Left lung (tissue), 10 donors: ENCODE results near the gene XYLB. TPM values are rescaled to one million over a fixed set of nuclear protein-coding genes. Genes with fewer than 3 reads are reported as not detected.
"Not testable (repeated sequence)": the region's sequence is repeated elsewhere in the genome, so short reads cannot be mapped to it uniquely, and the experiment has no call there.

Source experiments
- ATAC-seq: fragments of 200-7000 bp; cut with Tn5 transposase; one replicate; pipeline ENCODE4 v1.9.1; 2020; ENCODE audit warnings: moderate library complexity
- DNase-seq, 4 donors: peaks; one replicate each; pipeline ENCODE4 v3.0.0-alpha.2; 2013 to 2020
- H3K27ac ChIP-seq, 2 donors: fragments of 200-600 bp; sonication (generic) in 1 of 2; one replicate each; pipeline versions ENCODE4 v1.5.0 to v1.8.0; 2020 to 2021
- H3K27me3 ChIP-seq, 2 donors: fragments of 200-600 bp; sonication (generic) in 1 of 2; one replicate each; pipeline versions ENCODE4 v1.5.0 to v1.8.0; 2020 to 2021
- H3K36me3 ChIP-seq, 2 donors: fragments of 200-600 bp; sonication (generic) in 1 of 2; one replicate each; pipeline versions ENCODE4 v1.5.0 to v1.8.0; 2020 to 2021
- H3K4me1 ChIP-seq, 2 donors: fragments of 200-600 bp; one replicate each; pipeline ENCODE4 v1.8.0; 2021
- H3K4me3 ChIP-seq, 2 donors: fragments of 200-600 bp; sonication (generic) in 1 of 2; one replicate each; pipeline versions ENCODE4 v1.5.0 to v1.8.0; 2020 to 2021; ENCODE audit warnings: mild to moderate bottlenecking in 1 of 2
- H3K9me3 ChIP-seq, 2 donors: fragments of 200-600 bp; sonication (generic) in 1 of 2; one replicate each; pipeline versions ENCODE4 v1.5.0 to v1.8.0; 2020 to 2021
- CTCF ChIP-seq, 2 donors: fragments of 200-600 bp; sonication (generic) in 1 of 2; IDR thresholded peaks; one replicate each; pipeline versions ENCODE4 v1.5.0 to v1.8.0; 2021; ENCODE audit warnings: antibody characterized with exemption in 2 of 2
- intact Hi-C, 2 donors: fragments of 100-400 bp; cut with DNase I; formaldehyde crosslinking; loops; one replicate each; pipeline versions ENCODE4 v1.11.2 to v1.14.2; 2022
- polyA plus RNA-seq, 6 donors: library from polyadenylated mRNA; unstranded; fragments of 120-200 nt; gene quantifications; one replicate each; pipeline ENCODE4 v1.2.1, GENCODE V29; 2013; ENCODE audit not compliant: insufficient read length in 6 of 6
- total RNA-seq, 2 donors: library from RNA; stranded (reverse); fragmentation: NEBNext Ultra II Directional; extraction: Animal tissue kit (Norgen Biotek cat#: 25700); gene quantifications; one replicate each; pipeline ENCODE4 v1.2.1, GENCODE V29; 2021
- donor health status: DM: no; HTN: yes; CAD: no.
- donor health status: DM: no; HTN: no; CAD: no.

XYLB gene
- total and polyA plus RNA-seq, 8 donors = 5.1 to 8.7 (median 7.3) TPM

- Histone ChIP-seq H3K27ac (no peak overlapping the region), H3K4me1 (no peaks in the 10 kb centered on the region), H3K36me3 (no peaks in the 10 kb centered on the region), H3K9me3 (peaks cover 0 to 3% of the 10 kb centered on the region in 2 donors), H3K4me3 (no peak overlapping the region), H3K27me3 (no peaks in the 10 kb centered on the region)
- no peak for DNase-seq
- intact Hi-C loops = no loop called here
- ATAC-seq = no peak
- TF ChIP-seq CTCF (IDR thresholded peaks at IDR 0.05) = no peak
These were observed 30.0 kb upstream of the XYLB start for GRCh38 chr3:38316356-38317191.

GRCh38 chr3:38317192-38317759 is 29.3 kb upstream of the XYLB start:
- DNase-seq (no peak), ATAC-seq (no peak)
- H3K4me1 ChIP-seq = no peaks in the 10 kb centered on the region
- H3K4me3 ChIP-seq = no peak overlapping the region
- TF ChIP-seq CTCF (IDR thresholded peaks at IDR 0.05) = no peak
- H3K9me3 ChIP-seq = peaks cover 0 to 3% of the 10 kb centered on the region in 2 donors
- no peaks in the 10 kb centered on the region for H3K36me3 ChIP-seq
- no peak overlapping the region for H3K27ac ChIP-seq
- intact Hi-C loops = no loop called here
- H3K27me3 ChIP-seq = no peaks in the 10 kb centered on the region

- Histone ChIP-seq H3K27me3 (no peaks in the 10 kb centered on the region), H3K4me1 (no peaks in the 10 kb centered on the region), H3K27ac (no peak overlapping the region), H3K4me3 (no peak overlapping the region), H3K9me3 (peaks cover 0 to 3% of the 10 kb centered on the region in 2 donors), H3K36me3 (no peaks in the 10 kb centered on the region)
- ATAC-seq (no peak), DNase-seq (no peak)
- intact Hi-C loops = no loop called here
- TF ChIP-seq CTCF (IDR thresholded peaks at IDR 0.05) = no peak
These were observed 27.6 kb upstream of the XYLB start for GRCh38 chr3:38318766-38319671.

- intact Hi-C loops, H3K27me3 ChIP-seq, DNase-seq, H3K4me1 ChIP-seq, H3K9me3 ChIP-seq, H3K36me3 ChIP-seq, ATAC-seq, H3K4me3 ChIP-seq, H3K27ac ChIP-seq: not testable (repeated sequence)
These were observed 25.9 kb upstream of the XYLB start for GRCh38 chr3:38320638-38321037.

GRCh38 chr3:38323060-38323459 is 23.5 kb upstream of the XYLB start:
- intact Hi-C loops = no loop called here
- Histone ChIP-seq H3K4me1 (no peaks in the 10 kb centered on the region), H3K27ac (no peak overlapping the region), H3K4me3 (no peak overlapping the region), H3K36me3 (no peaks in the 10 kb centered on the region), H3K9me3 (peaks cover 0 to 8% of the 10 kb centered on the region in 2 donors), H3K27me3 (no peaks in the 10 kb centered on the region)
- ATAC-seq (no peak), DNase-seq (no peak)
- no peak for TF ChIP-seq CTCF (IDR thresholded peaks at IDR 0.05)
